Hematopoietic multipotent progenitor cell treated with erythropoietin and hydrocortisone succinate and interleukin-3 and kit ligand, for 8 days (in vitro differentiated cells): ENCODE results near the gene NACC2.

Experiments used
- DNase-seq: peaks from one replicate; pipeline ENCODE4 v3.0.0-alpha.2; 2015

Gene NACC2

GRCh38 chr9:136091582-136092352 lies 3.3 kb downstream of the NACC2 start:
- DNase-seq = no peak

- no peak for DNase-seq
Measured at GRCh38 chr9:136090768-136091581, 4.1 kb downstream of the NACC2 start.

DNA sequence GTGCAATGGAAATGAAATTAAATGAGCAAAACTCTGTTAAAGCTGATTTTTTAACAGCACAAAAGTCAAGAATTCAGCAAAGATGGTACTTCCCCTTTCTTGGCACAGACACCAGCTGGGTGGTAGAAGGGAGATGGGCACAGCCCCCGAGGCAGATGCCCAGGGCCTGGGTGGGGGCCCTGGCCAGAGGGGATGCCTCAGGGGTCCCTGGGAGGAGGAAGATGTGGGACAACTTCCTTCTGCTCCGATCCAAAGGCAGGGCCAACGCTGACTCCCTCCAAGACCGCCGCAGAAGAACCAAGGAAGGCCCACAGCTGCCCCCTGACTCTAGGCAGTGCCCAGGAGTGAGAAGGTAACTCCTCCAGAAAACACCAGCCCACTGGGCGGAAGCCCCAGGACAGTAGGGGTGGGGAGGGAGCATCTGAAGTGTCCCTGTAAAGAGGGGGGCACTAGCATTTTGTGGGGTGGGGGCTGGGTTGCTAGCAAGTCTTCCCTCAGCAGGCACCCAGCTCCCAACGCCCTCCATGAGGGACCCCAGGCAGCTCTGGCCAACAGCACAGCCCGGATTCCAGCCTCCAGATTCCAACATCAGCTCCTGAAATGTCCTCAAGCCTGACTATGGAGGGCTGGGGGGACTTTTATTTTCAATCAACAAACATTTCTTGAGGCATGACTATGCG lies 4.9 kb downstream of the NACC2 start:
- DNase-seq = no peak

DNA sequence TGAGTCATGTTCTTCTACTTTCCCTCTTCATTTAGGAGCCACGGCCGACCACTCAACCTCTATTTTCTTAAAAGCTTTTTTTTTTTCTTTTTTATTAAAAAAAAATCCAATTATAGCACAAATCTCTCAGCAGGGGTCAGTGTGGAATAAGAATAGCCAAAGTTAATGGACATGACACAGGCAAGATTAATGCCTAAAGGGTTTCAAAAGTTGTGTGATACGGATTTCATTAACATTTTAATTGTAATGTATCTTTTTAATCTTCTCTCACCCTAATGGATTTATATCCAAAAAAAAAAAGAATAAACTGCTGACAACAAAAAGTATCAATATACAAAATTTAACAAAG lies 5.4 kb downstream of the NACC2 start:
- peak; percentile 73 for DNase-seq

DNA sequence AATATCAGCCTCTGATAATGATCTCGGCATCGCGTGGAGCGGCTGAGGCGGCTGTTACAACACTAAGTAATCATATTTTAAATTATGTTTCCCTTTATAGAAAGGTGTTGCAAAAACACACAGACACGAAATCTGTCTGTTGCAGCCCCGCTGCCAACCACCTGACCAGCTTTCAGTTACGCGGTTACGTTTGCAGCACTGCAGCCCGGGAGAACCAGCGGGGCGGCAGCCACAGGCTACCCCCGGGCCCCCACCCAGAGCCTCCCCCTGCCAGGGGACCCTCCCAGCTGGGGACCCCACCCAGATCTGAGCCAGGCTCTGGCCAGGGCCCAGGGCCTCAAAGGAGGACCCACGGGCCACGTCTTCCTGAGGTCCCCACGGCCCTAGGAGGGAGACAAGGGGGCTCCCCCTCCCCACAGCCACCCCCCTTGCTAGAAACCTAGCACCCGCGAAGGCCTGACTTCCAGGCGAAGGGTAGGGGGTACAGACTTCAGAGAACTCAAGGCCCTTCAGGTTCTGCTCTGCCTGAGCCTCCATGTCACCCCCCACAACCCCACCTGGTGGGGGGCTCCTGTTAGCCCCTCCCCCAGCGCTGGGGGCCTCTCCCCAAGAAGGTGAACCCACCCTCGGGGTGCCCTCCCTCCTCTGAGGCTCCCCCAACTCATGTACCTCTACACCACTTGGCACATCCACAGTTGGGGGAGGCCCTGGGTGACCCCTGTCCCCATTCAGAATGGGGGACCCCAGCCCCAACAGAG lies 6.0 kb downstream of the NACC2 start:
- peak; percentile 27 for DNase-seq

DNA sequence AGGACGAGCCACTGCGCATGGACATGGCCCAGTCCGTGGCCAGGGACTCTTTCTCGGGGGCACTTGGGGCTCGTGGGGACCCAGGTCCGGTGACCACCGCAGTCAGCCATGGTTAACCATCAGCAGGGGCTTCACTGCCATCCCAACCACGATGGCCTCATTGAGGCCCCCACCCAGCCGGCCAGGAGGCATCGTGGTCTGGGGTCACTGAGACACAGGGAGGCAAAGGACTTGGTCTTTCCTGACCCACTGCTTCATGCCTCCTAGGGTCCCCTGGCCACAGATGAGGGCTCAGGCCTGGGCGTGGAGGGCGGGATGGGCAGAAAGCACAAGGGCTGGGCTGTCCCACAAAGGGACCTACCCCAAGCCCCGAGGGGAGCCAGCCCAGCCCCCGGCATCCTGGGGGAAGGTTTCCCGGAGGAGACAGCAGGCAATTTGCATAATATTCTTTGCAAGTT lies 6.6 kb downstream of the NACC2 start:
- DNase-seq = no peak

DNA sequence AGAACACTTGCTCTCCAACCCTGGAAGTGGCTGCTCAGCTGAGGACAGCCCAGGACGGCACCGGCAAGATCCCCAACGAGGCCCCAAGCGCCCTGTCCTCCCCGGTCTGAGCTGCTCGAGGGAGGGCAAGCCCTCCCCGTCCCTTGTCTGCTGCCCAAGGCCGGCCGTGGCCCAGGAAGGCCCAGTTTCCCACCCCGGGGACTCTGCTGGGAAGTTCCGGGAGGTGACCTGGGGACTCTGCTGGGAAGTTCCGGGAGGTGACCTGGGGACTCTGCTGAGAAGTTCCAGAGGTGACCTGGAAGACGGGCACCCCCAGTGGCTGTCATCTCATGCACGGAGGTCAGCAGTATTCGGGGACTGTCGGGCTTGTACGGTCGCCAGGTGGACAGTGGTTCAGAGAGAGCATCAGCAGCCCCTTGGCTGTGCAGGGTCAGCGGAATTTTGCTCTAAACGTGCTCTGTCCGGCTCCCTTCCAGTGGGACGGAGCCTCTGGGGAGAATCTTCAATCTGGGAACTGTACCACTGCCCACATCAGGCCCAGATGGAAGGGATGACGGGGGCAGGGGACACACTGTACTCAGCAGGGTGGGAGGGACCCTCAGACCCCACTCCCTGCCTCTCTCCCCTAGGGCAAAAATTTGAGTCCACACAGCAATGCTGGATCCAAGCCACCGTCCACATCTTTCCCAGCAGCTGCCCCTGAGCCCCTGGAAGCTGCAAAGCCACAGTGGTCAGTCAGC lies 7.2 kb downstream of the NACC2 start:
- no peak for DNase-seq

GRCh38 chr9:136086951-136087740 lies 7.9 kb downstream of the NACC2 start:
- no peak for DNase-seq

DNA sequence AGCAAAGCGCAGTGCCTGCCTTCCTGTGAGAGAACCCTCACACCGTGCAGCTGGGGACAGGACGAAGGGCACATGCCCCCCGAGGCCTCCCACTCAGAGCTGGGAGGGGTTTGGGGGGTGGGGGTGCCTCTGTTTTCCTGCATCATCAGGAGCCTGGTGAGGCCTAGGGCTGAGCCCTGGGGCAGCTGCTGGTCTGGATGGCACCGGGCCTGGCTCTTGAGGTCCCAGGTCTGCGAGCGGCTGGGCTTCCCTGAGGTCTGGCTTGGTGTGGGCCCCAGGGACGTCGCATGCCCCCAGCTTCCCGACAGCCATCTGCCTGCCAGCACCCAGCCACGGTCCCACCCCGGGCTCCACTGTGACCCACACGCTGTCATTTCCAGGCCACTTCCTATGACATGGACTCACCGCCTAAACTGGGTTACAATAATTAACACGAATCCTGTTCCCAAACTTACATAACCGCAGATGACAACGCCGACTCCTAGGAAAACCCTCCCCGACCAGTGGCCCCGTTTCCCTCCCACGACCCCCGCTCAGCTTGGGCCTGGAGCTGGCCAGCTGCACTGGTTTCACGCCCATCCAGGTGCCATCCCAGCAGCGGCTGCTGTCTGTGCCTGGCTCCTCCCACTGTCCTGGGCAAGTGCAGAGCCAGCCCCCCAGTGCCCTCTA lies 8.7 kb downstream of the NACC2 start:
- no peak for DNase-seq

DNA sequence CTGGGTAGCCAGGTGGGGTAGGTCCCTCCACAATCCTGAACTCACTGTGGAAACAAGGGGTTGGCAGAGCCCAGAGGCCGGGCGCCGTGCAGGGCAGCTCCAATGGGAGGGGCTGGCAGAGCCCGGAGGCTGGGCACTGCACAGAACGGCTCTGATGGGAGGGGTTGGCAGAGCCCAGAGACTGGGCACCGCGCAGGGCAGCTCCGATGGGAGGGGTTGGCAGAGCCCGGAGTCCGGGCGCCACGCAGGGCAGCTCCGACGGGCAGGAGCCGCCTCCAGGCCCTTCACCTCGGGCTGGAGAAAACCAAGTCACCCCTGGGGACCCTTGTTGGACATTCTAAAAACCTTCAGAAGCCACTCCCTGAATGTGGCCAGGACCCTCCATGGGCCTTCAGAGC lies 9.3 kb downstream of the NACC2 start:
- DNase-seq = no peak

DNA sequence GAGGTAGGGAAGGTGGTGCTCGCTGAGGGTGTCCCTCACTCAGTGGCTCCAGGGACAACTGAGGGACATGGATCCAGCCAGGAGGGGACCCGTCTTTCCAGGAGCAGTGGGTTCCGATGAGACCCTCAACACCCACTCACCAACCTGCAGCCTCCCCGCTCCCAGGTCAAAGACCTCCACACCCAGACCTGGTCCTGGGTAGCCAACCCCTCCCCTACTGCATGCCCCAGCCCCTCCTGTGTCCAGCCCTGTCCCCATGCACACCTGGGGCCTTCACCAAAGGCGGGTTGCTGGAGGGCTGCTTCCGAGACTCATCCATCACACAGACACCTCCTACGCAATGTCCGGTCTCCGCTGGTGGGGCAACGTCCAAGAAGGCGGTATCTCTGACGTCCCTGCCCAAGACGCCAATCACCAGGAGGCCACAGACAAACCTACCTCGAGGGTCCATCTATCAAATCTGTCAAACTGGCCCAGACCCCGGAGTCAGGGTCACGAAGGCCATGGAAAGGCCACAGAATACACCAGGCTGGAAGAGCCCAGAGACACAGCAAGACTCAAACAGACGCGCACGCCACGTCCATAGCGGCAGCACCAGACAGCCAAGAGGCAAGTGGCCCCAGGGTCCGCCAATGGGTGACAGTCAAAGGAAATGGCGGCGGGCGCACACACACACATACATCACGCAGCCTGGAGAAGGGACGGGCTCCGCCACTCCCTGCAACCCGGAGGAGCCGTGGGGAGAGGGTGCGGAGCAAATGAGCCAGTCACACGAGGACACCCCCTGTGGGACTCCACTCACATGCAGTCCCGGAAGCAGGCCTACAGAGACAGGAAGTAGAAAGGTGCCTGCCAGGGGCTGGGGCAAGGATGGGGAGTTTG lies 10.8 kb downstream of the NACC2 start:
- no peak for DNase-seq

DNA sequence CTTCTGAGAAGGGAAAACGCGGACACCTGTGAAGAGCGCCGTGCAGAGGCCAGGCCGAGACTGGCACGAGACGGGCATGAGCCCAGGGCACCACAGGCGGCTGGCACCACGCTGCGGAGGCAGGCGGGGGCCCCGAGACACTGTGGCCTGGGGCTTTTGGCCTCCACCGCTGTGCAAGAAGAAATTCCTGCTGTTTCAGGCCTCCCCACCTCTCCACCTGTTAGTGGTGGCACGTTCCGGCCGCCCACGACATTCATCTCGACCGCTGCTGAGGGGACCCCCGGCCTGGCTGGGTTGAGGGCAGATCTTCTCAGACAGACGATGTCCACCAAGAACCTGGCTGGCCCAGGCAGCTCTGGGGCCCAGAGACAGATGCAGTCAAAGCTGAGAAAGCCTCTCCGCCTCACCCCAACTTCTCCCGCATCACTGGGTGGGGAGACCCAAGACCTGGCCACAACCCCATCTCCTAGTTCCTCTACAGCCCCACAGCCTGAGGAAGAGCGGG lies 11.5 kb downstream of the NACC2 start:
- no peak for DNase-seq

DNA sequence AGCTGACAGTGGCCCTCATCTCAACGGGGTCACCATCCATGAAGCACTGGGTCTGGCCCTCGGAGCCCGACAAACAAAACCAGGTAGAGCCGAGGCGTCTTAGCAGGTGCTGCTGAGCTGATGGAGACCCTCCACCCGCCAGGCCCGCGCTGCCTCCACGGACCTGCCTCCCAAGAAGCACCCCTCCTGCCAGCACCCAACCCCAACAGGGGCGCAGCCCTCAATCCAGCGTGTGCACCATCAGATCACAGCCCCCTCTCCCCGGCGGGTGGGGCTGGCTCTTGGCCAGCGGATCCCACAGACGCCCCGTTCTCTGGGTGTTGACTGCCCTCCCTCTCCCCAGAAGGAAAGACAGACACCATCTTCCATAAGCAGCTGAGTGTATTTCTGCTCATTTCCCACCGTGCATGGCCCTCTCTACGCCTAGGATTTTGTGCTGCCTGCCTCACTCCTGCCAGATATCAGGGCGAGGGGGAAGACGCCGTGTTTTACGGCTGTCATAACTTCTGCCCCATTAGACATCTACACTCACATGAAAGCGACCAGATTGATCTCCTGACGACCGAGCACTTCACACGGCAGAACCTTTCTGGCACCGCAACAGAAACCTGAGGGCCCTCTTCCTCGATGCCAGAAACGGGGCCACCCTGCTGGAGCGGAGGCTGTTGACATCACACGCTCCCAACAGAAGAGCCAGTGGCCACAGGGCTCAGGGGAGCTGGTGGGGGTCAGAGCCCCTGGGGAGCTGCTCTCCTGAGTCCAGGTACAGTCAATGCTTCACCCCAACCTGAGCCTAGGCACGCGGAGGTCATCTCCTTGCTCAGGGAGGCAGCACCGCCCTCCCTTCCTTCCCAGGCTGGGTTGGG lies 12.4 kb downstream of the NACC2 start:
- no peak for DNase-seq

DNA sequence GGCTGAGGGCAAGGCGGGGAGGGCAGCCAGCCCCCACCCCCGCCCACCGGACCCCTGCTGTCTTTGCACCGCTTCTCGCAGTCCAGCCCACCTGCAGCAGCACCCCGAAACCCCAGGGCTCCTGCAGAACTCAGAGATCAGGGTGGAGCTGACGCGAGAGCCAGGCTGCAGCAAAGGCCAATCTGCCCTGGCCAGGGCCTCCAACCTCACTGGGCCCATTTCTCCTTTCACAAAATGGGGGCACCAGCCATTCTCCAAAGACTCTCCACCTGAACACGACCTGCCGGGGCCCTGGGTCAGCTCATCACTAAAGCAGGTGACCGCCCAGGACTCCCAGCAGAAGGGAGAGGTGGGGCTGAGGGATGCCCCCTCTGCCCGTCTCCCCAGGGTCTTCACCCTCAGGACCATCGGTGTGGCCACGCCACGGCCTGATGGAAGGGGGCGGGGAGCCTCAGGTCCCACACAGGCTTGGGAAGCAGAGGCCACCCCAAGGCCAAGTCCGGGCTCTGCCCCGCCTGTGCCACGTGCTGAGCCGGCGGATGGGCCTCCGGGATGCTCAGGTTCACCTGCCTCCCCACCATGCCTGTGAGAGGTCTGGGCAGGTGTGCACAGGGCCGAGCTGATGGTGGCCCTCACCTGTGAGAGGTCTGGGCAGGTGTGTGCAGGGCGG lies 13.1 kb downstream of the NACC2 start:
- no peak for DNase-seq

GRCh38 chr9:136081113-136081825 lies 13.8 kb downstream of the NACC2 start:
- DNase-seq = no peak

DNA sequence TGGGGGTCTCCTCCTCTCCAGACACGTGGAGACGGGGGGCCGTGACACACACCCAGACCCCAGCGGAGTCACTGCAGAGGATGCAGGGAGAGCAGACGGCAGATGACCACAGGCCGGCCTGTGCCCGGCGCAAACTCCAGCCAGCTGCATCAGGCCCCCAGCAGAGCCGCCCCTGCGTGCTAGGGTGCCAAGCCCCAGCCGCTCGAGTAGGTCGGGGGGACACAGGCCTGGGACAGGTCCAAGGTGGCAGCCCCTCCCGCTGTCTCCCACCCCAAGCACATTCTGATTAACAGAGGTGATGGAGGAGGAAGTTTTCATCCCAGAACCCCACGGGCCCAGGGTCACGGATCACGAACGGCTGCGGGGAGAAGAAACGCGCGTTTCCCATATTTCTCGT lies 14.4 kb downstream of the NACC2 start:
- DNase-seq = no peak

DNA sequence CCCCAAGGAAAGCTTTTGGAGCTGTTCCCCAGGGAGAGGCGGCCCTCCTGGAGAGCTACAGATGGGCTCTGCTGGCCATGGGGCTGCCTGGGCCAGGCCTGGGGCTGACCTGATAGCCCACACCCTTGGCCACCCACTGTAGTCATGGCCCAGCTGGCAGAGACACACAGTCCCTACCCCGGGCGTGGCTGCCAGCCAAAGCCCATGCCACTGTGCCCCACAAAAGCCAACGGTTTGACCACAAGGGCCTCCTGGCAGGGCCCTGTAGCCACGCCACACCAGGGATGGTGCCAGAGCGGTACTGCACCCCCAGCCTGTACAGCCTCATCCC lies 15.2 kb downstream of the NACC2 start:
- peak; percentile 66 for DNase-seq
